Gastroesophageal sphincter (tissue), 4 donors: ENCODE results near the gene ING1. TPM values are rescaled to one million over a fixed set of nuclear protein-coding genes. Genes with fewer than 3 reads are reported as not detected.
"Not testable (repeated sequence)": the region's sequence is repeated elsewhere in the genome, so short reads cannot be mapped to it uniquely, and the experiment has no call there.

Source experiments
- ATAC-seq: fragments of 150-250 bp; one replicate; pipeline ENCODE4 v1.9.1; 2016; ENCODE audit warnings: mild to moderate bottlenecking, moderate library complexity
- H3K27ac ChIP-seq, 4 donors: fragments of 200-600 bp; sonication (generic) in 3 of 4; 1 replicate in 3 of 4; 2 replicates in 1 of 4; pipeline ENCODE4 v1.5.1; 2016 to 2019
- H3K27me3 ChIP-seq: fragments of 200-600 bp; sonication (generic); one replicate; pipeline ENCODE4 v1.5.1; 2019
- H3K36me3 ChIP-seq, 2 donors: fragments of 200-600 bp; sonication (generic); one replicate each; pipeline ENCODE4 v1.5.1; 2019; ENCODE audit warnings: control low read depth in 1 of 2
- H3K4me1 ChIP-seq, 3 donors: fragments of 200-600 bp; sonication (generic); 1 replicate in 2 of 3; 2 replicates in 1 of 3; pipeline ENCODE4 v1.5.1; 2016 to 2019; ENCODE audit warnings: control low read depth in 2 of 3
- H3K4me3 ChIP-seq, 2 donors: fragments of 200-600 bp; sonication (generic); one replicate each; pipeline ENCODE4 v1.5.1; 2019; ENCODE audit warnings: mild to moderate bottlenecking in 1 of 2, moderate library complexity in 1 of 2
- H3K9me3 ChIP-seq, 3 donors: fragments of 200-600 bp; sonication (generic); one replicate each; pipeline ENCODE4 v1.5.1; 2017 to 2019; ENCODE audit warnings: control low read depth in 2 of 3
- EP300 ChIP-seq: sonication (generic); formaldehyde crosslinking; IDR thresholded peaks from one replicate; pipeline ENCODE4 v1.6.1; 2017; ENCODE audit warnings: antibody characterized with exemption, mild to moderate bottlenecking
- POLR2A ChIP-seq, 2 donors: fragments of 450-650 bp; IDR thresholded peaks; one replicate each; pipeline ENCODE4 v1.6.1; 2017; ENCODE audit warnings: antibody characterized with exemption in 2 of 2, mild to moderate bottlenecking in 2 of 2, moderate library complexity in 1 of 2
- POLR2AphosphoS5 ChIP-seq: sonication (generic); formaldehyde crosslinking; IDR thresholded peaks from one replicate; pipeline ENCODE4 v1.6.1; 2017; ENCODE audit warnings: antibody characterized with exemption
- WGBS, 2 donors: methylation state at CpG; one replicate each; pipeline ENCODE4 v1.1.5; 2018; ENCODE audit warnings: low coverage in 1 of 2; 5-methylcytosine and 5-hydroxymethylcytosine counted together
- total RNA-seq, 4 donors: library from RNA; depleted of rRNA; stranded (reverse); fragments of >200 nt; gene quantifications; one replicate each; pipeline ENCODE4 v1.1.0, GENCODE V29; 2016
- TF ChIP-seq, protein P1 (sequence below), 4 experiments: fragments of 200-600 bp in 2 of 4; fragments of 450-650 bp in 2 of 4; sonication (generic) in 1 of 4; IDR thresholded peaks; one replicate each; pipeline ENCODE4 v1.5.1; 2017 to 2019; ENCODE audit warnings: antibody characterized with exemption in 4 of 4, mild to moderate bottlenecking in 2 of 4, moderate library complexity in 2 of 4

Gene ING1
- total RNA-seq, 4 donors from 2014 or later: 16.2 to 29.0 (median 22.7) TPM

DNA sequence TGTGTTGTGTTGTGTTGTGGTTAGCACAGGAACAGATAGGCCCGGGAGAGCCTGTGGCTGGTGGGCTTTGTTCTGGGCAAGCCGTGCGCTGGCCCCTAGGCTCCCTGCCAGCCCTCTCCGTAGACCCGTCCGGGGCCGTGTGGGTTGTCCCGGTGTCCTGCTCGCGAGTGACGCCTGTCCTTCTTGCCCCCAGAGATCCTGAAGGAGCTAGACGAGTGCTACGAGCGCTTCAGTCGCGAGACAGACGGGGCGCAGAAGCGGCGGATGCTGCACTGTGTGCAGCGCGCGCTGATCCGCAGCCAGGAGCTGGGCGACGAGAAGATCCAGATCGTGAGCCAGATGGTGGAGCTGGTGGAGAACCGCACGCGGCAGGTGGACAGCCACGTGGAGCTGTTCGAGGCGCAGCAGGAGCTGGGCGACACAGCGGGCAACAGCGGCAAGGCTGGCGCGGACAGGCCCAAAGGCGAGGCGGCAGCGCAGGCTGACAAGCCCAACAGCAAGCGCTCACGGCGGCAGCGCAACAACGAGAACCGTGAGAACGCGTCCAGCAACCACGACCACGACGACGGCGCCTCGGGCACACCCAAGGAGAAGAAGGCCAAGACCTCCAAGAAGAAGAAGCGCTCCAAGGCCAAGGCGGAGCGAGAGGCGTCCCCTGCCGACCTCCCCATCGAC, 5.7 kb downstream of the ING1 start:
- H3K4me1 ChIP-seq: peaks cover 2 to 32% (median 18%) of the 10 kb centered on the region in 3 donors
- no peak for ATAC-seq
- TF ChIP-seq POLR2A (IDR thresholded peaks at IDR 0.05) (no peak), POLR2AphosphoS5 (no peak), EP300 (no peak)
- TF ChIP-seq, protein P1, sequence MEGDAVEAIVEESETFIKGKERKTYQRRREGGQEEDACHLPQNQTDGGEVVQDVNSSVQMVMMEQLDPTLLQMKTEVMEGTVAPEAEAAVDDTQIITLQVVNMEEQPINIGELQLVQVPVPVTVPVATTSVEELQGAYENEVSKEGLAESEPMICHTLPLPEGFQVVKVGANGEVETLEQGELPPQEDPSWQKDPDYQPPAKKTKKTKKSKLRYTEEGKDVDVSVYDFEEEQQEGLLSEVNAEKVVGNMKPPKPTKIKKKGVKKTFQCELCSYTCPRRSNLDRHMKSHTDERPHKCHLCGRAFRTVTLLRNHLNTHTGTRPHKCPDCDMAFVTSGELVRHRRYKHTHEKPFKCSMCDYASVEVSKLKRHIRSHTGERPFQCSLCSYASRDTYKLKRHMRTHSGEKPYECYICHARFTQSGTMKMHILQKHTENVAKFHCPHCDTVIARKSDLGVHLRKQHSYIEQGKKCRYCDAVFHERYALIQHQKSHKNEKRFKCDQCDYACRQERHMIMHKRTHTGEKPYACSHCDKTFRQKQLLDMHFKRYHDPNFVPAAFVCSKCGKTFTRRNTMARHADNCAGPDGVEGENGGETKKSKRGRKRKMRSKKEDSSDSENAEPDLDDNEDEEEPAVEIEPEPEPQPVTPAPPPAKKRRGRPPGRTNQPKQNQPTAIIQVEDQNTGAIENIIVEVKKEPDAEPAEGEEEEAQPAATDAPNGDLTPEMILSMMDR (IDR thresholded peaks at IDR 0.05): no peak
- H3K9me3 ChIP-seq: no peaks in the 10 kb centered on the region
- H3K4me3 ChIP-seq: no peak overlapping the region
- no peaks in the 10 kb centered on the region for H3K27me3 ChIP-seq
- H3K36me3 ChIP-seq: peaks cover 0 to 32% of the 10 kb centered on the region in 2 donors
- 97 to 100% methylated on average over 1 to 34 of the region's 61 CpGs for WGBS, 2 donors
- H3K27ac ChIP-seq: no peak overlapping the region

- WGBS, 2 donors: 64 to 67% methylated on average over 5 of the region's 5 CpGs
- Histone ChIP-seq H3K4me3 (no peak overlapping the region), H3K9me3 (no peaks in the 10 kb centered on the region), H3K36me3 (peaks cover 0 to 38% of the 10 kb centered on the region in 2 donors), H3K4me1 (peaks cover 2 to 16% (median 4%) of the 10 kb centered on the region in 3 donors), H3K27ac (no peak overlapping the region), H3K27me3 (no peaks in the 10 kb centered on the region)
- no peak for ATAC-seq
- TF ChIP-seq, protein P1 (IDR thresholded peaks at IDR 0.05): no peak
- TF ChIP-seq POLR2A (IDR thresholded peaks at IDR 0.05) (no peak), EP300 (no peak), POLR2AphosphoS5 (no peak)
Measured at GRCh38 chr13:110722971-110723370, 9.5 kb downstream of the ING1 start.

DNA sequence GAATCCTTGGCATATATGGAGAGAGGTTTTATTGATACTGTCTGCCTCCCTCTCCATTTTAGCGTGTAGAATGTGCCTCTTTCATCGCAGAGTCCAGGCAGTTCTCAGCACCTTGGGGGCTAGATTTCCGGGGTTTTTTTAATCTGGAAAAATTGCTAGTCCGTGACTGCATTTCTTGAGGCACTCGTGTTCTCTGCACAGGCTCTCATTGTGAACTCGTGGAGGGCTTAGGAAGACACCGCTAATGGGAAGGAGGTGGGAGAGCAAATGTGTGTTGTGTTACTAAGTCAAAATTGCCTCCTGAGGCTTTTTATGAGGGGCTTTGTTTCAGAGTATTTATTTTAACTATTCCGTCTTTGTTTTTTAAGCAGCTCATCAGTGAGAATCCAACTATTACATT, 10.1 kb downstream of the ING1 start:
- Histone ChIP-seq H3K4me1 (peaks cover 0 to 9% (median 0%) of the 10 kb centered on the region in 3 donors), H3K27ac (no peak overlapping the region), H3K36me3 (peaks cover 0 to 38% of the 10 kb centered on the region in 2 donors), H3K27me3 (no peaks in the 10 kb centered on the region), H3K9me3 (no peaks in the 10 kb centered on the region), H3K4me3 (no peak overlapping the region)
- no peak for TF ChIP-seq POLR2AphosphoS5
- TF ChIP-seq, protein P1 (IDR thresholded peaks at IDR 0.05): no peak
- TF ChIP-seq EP300: no peak
- no peak for TF ChIP-seq POLR2A (IDR thresholded peaks at IDR 0.05)
- 58 to 62% methylated on average over 8 of the region's 8 CpGs for WGBS, 2 donors
- no peak for ATAC-seq

GRCh38 chr13:110726153-110726552, 12.7 kb downstream of the ING1 start:
- not testable (repeated sequence) for H3K4me1 ChIP-seq, H3K9me3 ChIP-seq, ATAC-seq, H3K27ac ChIP-seq, H3K27me3 ChIP-seq, H3K4me3 ChIP-seq
- peaks cover 0 to 17% of the 10 kb centered on the region in 2 donors for H3K36me3 ChIP-seq
- WGBS, 2 donors: 100% methylated on average over 2 of the region's 6 CpGs; no CpG with 5 or more reads in 1 of the 2 donors

DNA sequence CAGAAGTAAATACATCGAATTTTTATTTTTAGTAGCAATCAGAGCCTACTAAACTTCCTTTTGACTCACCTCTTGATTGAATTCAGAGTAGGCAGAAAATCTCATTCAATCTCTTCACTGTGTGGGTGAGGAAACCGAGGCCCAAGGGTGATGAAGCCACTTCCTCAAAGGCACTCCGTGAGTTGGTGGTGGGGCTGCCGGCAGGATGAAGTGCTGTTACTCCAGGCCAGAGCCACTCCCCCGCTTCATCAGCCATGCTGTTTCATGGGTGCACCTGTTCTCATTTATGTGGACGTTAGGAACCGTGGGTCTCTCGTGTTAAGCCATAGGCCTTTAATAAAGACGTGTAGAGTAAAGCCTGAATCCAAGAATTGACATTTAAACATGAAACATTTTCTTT, 13.2 kb downstream of the ING1 start:
- peaks cover 0 to 5% (median 0%) of the 10 kb centered on the region in 3 donors for H3K4me1 ChIP-seq

More for the DNA sequence above, 13.2 kb downstream of the ING1 start:
- no peaks in the 10 kb centered on the region for H3K27me3 ChIP-seq
- no peak overlapping the region for H3K27ac ChIP-seq
- H3K36me3 ChIP-seq: peaks cover 0 to 11% of the 10 kb centered on the region in 2 donors
- no peak for TF ChIP-seq POLR2AphosphoS5
- no peak for TF ChIP-seq POLR2A (IDR thresholded peaks at IDR 0.05)
- TF ChIP-seq, protein P1 (IDR thresholded peaks at IDR 0.05): no peak
- no peak for TF ChIP-seq EP300
- WGBS, 2 donors: 56 to 89% methylated on average over 1 to 6 of the region's 9 CpGs
- no peak overlapping the region for H3K4me3 ChIP-seq
- ATAC-seq: no peak
- no peaks in the 10 kb centered on the region for H3K9me3 ChIP-seq
